ENCODE measurements around the gene ITGB2.
A peak's percentile ranks its signal among the peaks of the same experiment; 100 is the strongest.

Gene ITGB2

GRCh38 chr21:44933918-44934260, 13.2 kb upstream of the ITGB2 start:
- peaks cover 4% of the 10 kb centered on the region for H3K27me3 ChIP-seq (ENCODE audit: control insufficient read depth, insufficient read depth, low read length)
- H3K4me2 ChIP-seq (ENCODE audit: low read length): no peak overlapping the region

DNA sequence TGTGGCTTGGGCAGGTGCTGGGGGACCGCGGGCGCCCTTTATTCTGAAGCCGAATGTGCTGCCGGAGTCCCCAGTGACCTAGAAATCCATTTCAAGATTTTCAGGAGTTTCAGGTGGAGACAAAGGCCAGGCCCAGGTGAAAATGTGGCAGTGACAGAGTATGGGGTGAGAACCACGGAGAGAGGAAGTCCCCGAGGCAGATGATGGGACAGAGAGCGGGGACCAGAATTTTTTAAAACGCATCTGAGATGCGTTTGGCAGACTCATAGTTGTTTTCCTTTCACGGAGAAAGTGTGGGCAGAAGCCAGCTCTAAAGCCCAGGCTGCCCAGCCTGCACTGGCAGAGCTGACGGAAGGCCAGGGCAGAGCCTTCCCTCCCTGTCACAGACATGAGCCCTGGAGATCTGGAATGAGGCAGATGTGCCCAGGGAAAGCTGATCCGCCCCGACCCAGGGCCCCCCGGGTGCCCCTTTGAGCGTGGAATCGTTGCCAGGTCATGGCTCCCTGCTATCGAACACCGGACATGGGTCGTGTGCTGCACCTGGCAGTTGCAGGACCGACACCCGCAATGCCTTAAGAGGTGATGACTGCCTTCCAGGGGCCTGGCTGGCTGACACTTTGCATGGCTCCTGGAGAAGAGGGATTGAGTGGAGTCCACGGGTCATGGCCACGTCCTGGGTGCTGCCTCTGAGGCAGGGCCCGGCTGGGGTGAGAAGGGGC, 12.7 kb upstream of the ITGB2 start:
- no peak overlapping the region for H2AFZ ChIP-seq
- no peak overlapping the region for H3K9ac ChIP-seq
- H3K9me3 ChIP-seq (ENCODE audit: control insufficient read depth, low read length): no peaks in the 10 kb centered on the region
- no peaks in the 10 kb centered on the region for H3K36me3 ChIP-seq (ENCODE audit: control insufficient read depth, insufficient read depth, low read length)
- no peak overlapping the region for H3K27ac ChIP-seq
- no peaks in the 10 kb centered on the region for H3K4me1 ChIP-seq
- H3K4me3 ChIP-seq (ENCODE audit: low read depth, low read length): no peak overlapping the region
- H3K79me2 ChIP-seq: no peaks in the 10 kb centered on the region
- peaks cover 4% of the 10 kb centered on the region for H3K27me3 ChIP-seq (ENCODE audit: control insufficient read depth, insufficient read depth, low read length)
- H3K4me2 ChIP-seq (ENCODE audit: low read length): no peak overlapping the region
- TF ChIP-seq, protein P1, sequence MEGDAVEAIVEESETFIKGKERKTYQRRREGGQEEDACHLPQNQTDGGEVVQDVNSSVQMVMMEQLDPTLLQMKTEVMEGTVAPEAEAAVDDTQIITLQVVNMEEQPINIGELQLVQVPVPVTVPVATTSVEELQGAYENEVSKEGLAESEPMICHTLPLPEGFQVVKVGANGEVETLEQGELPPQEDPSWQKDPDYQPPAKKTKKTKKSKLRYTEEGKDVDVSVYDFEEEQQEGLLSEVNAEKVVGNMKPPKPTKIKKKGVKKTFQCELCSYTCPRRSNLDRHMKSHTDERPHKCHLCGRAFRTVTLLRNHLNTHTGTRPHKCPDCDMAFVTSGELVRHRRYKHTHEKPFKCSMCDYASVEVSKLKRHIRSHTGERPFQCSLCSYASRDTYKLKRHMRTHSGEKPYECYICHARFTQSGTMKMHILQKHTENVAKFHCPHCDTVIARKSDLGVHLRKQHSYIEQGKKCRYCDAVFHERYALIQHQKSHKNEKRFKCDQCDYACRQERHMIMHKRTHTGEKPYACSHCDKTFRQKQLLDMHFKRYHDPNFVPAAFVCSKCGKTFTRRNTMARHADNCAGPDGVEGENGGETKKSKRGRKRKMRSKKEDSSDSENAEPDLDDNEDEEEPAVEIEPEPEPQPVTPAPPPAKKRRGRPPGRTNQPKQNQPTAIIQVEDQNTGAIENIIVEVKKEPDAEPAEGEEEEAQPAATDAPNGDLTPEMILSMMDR (IDR thresholded peaks at IDR 0.05): no peak

More at GRCh38 chr21:44933918-44934260, 13.2 kb upstream of the ITGB2 start:
- H3K36me3 ChIP-seq (ENCODE audit: control insufficient read depth, insufficient read depth, low read length): no peaks in the 10 kb centered on the region
- no peaks in the 10 kb centered on the region for H3K9me3 ChIP-seq (ENCODE audit: control insufficient read depth, low read length)
- no peak overlapping the region for H3K27ac ChIP-seq
- no peak overlapping the region for H2AFZ ChIP-seq
- no peak overlapping the region for H3K4me3 ChIP-seq (ENCODE audit: low read depth, low read length)
- TF ChIP-seq, protein P1 (IDR thresholded peaks at IDR 0.05): no peak
- no peaks in the 10 kb centered on the region for H3K79me2 ChIP-seq
- H3K9ac ChIP-seq: no peak overlapping the region
- no peaks in the 10 kb centered on the region for H3K4me1 ChIP-seq

GRCh38 chr21:44932408-44933181, 11.9 kb upstream of the ITGB2 start:
- Histone ChIP-seq H3K36me3 (ENCODE audit: control insufficient read depth, insufficient read depth, low read length) (no peaks in the 10 kb centered on the region), H3K4me1 (no peaks in the 10 kb centered on the region), H3K9me3 (ENCODE audit: control insufficient read depth, low read length) (no peaks in the 10 kb centered on the region), H3K4me3 (ENCODE audit: low read depth, low read length) (no peak overlapping the region), H3K27me3 (ENCODE audit: control insufficient read depth, insufficient read depth, low read length) (peaks cover 9% of the 10 kb centered on the region), H2AFZ (no peak overlapping the region), H3K9ac (no peak overlapping the region), H3K4me2 (ENCODE audit: low read length) (peak overlapping the region; percentile 35), H3K79me2 (no peaks in the 10 kb centered on the region), H3K27ac (no peak overlapping the region)
- TF ChIP-seq, protein P1 (IDR thresholded peaks at IDR 0.05): peak; percentile 15

DNA sequence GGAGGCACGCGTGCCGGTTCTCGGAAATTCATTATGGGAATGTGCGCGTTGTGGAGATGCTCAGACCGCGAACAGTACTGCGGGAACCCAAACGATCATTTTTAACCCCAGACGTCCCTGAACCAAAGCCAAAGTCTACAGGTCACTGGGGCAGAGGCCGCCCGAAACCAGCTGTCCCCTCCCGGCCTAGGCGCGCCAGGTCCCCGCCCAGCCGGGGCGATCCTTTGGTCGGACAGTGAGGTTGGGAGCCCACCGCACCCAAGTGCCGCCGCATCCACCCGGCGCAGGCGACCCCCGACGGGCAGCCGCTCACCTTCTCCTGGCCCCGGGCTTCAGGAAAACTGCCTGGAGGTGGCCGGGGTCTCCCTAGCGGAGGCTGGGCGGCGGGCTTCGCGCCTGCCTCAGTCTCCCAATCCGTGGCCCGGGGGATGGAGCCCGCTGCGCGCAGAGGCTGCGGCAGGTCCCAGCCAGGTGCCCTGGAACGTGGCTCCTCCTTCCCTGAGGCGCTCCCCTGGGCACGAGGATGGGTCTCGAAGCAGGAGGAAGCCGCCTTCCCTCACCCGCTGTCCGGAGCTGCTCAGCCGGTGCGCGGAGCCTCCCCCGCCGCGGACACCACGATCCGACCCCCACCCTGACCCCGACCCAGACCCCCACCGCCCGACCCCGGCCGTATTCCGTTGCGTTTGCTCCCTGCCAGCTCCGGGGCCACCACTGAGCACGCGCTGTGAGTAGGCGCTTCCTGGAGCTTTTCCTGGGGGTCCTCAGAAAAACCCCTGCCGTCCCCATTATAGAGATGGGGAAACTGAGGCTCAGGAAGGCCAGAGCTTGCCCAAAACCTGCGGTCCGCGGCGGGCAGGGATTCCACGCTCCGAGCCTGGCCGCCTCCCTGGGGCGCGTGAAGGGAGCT, 11.1 kb upstream of the ITGB2 start:
- Histone ChIP-seq H3K27ac (peak overlapping the region; percentile 11), H3K9ac (no peak overlapping the region), H3K27me3 (ENCODE audit: control insufficient read depth, insufficient read depth, low read length) (peaks cover 9% of the 10 kb centered on the region)

More for the DNA sequence above, 11.1 kb upstream of the ITGB2 start:
- Histone ChIP-seq H3K9me3 (ENCODE audit: control insufficient read depth, low read length) (no peaks in the 10 kb centered on the region), H3K4me1 (no peaks in the 10 kb centered on the region), H3K36me3 (ENCODE audit: control insufficient read depth, insufficient read depth, low read length) (no peaks in the 10 kb centered on the region), H2AFZ (peak overlapping the region; percentile 28), H3K4me2 (ENCODE audit: low read length) (peak overlapping the region; percentile 35), H3K4me3 (ENCODE audit: low read depth, low read length) (no peak overlapping the region), H3K79me2 (no peaks in the 10 kb centered on the region)
- TF ChIP-seq, protein P1 (IDR thresholded peaks at IDR 0.05): no peak
